ENCODE measurements around the gene OR13A1.
"Not testable (repeated sequence)": the region's sequence is repeated elsewhere in the genome, so short reads cannot be mapped to it uniquely, and the experiment has no call there.

The OR13A1 gene

GRCh38 chr10:45315508-45315907 lies at the start of gene OR13A1:
TSS of gene OR13A1 (minus strand) at chr10:45315608. CDS start at chr10:45304422, 11,186 bp downstream.
- H3K4me1 ChIP-seq (ENCODE audit: insufficient read depth, low read length) = no peaks in the 10 kb centered on the region
- H3K4me3 ChIP-seq (ENCODE audit: low read length) = no peak within 1 kb of the TSS
- no peaks in the 10 kb centered on the region for H3K36me3 ChIP-seq (ENCODE audit: insufficient read depth, low read depth, low read length)
- no peak within 1 kb of the TSS for H3K9ac ChIP-seq (ENCODE audit: low read depth, low read length)
- H3K27ac ChIP-seq (ENCODE audit: low read length) = no peak within 1 kb of the TSS
- peaks cover 17% of the 10 kb centered on the region; the same call in 1 of the 2 replicates for H3K9me3 ChIP-seq (ENCODE audit: insufficient read depth, low read depth, low read length)
- H3K27me3 ChIP-seq (ENCODE audit: insufficient read depth, low read length) = no peaks in the 10 kb centered on the region

- not testable (repeated sequence) for H3K36me3 ChIP-seq (ENCODE audit: insufficient read depth, low read depth, low read length); H3K27me3 ChIP-seq (ENCODE audit: insufficient read depth, low read length); H3K27ac ChIP-seq (ENCODE audit: low read length); H3K9ac ChIP-seq (ENCODE audit: low read depth, low read length); H3K9me3 ChIP-seq (ENCODE audit: insufficient read depth, low read depth, low read length); H3K4me1 ChIP-seq (ENCODE audit: insufficient read depth, low read length)
- peak overlapping the region; percentile 63; the same call in 1 of the 2 replicates for H3K4me3 ChIP-seq (ENCODE audit: low read length)
These were observed 46.8 kb upstream of the OR13A1 start for GRCh38 chr10:45361983-45362799.

- not testable (repeated sequence) for H3K9ac ChIP-seq (ENCODE audit: low read depth, low read length); H3K27ac ChIP-seq (ENCODE audit: low read length); H3K4me1 ChIP-seq (ENCODE audit: insufficient read depth, low read length); H3K36me3 ChIP-seq (ENCODE audit: insufficient read depth, low read depth, low read length); H3K9me3 ChIP-seq (ENCODE audit: insufficient read depth, low read depth, low read length); H3K27me3 ChIP-seq (ENCODE audit: insufficient read depth, low read length); H3K4me3 ChIP-seq (ENCODE audit: low read length)
These were observed 43.6 kb upstream of the OR13A1 start for GRCh38 chr10:45358961-45359360.

- no peaks in the 10 kb centered on the region for H3K27me3 ChIP-seq (ENCODE audit: insufficient read depth, low read length)
- peaks cover 4% of the 10 kb centered on the region; the same call in 1 of the 2 replicates for H3K4me1 ChIP-seq (ENCODE audit: insufficient read depth, low read length)
- H3K9me3 ChIP-seq (ENCODE audit: insufficient read depth, low read depth, low read length) = no peaks in the 10 kb centered on the region
- no peak overlapping the region for H3K9ac ChIP-seq (ENCODE audit: low read depth, low read length)
- H3K4me3 ChIP-seq (ENCODE audit: low read length) = no peak overlapping the region
- H3K36me3 ChIP-seq (ENCODE audit: insufficient read depth, low read depth, low read length) = no peaks in the 10 kb centered on the region
- H3K27ac ChIP-seq (ENCODE audit: low read length) = no peak overlapping the region
These were observed 40.1 kb upstream of the OR13A1 start for GRCh38 chr10:45355494-45355893.

GRCh38 chr10:45354261-45354660 lies 38.9 kb upstream of the OR13A1 start:
- Histone ChIP-seq H3K27ac (ENCODE audit: low read length) (no peak overlapping the region), H3K4me3 (ENCODE audit: low read length) (no peak overlapping the region), H3K27me3 (ENCODE audit: insufficient read depth, low read length) (no peaks in the 10 kb centered on the region), H3K4me1 (ENCODE audit: insufficient read depth, low read length) (peaks cover 4% of the 10 kb centered on the region; the same call in 1 of the 2 replicates), H3K9ac (ENCODE audit: low read depth, low read length) (no peak overlapping the region), H3K36me3 (ENCODE audit: insufficient read depth, low read depth, low read length) (no peaks in the 10 kb centered on the region), H3K9me3 (ENCODE audit: insufficient read depth, low read depth, low read length) (no peaks in the 10 kb centered on the region)

- no peaks in the 10 kb centered on the region for H3K27me3 ChIP-seq (ENCODE audit: insufficient read depth, low read length)
- H3K27ac ChIP-seq (ENCODE audit: low read length) = no peak overlapping the region
- H3K4me3 ChIP-seq (ENCODE audit: low read length) = no peak overlapping the region
- H3K4me1 ChIP-seq (ENCODE audit: insufficient read depth, low read length) = no peaks in the 10 kb centered on the region
- no peaks in the 10 kb centered on the region for H3K9me3 ChIP-seq (ENCODE audit: insufficient read depth, low read depth, low read length)
- H3K9ac ChIP-seq (ENCODE audit: low read depth, low read length) = no peak overlapping the region
- H3K36me3 ChIP-seq (ENCODE audit: insufficient read depth, low read depth, low read length) = no peaks in the 10 kb centered on the region
These were observed 37.8 kb upstream of the OR13A1 start for GRCh38 chr10:45353186-45353585.

- not testable (repeated sequence) for H3K9ac ChIP-seq (ENCODE audit: low read depth, low read length); H3K36me3 ChIP-seq (ENCODE audit: insufficient read depth, low read depth, low read length); H3K27me3 ChIP-seq (ENCODE audit: insufficient read depth, low read length); H3K27ac ChIP-seq (ENCODE audit: low read length); H3K9me3 ChIP-seq (ENCODE audit: insufficient read depth, low read depth, low read length); H3K4me3 ChIP-seq (ENCODE audit: low read length); H3K4me1 ChIP-seq (ENCODE audit: insufficient read depth, low read length)
These were observed 32.9 kb upstream of the OR13A1 start for GRCh38 chr10:45348196-45348765.

GRCh38 chr10:45347464-45347863 lies 32.1 kb upstream of the OR13A1 start:
- H3K4me3 ChIP-seq (ENCODE audit: low read length); H3K36me3 ChIP-seq (ENCODE audit: insufficient read depth, low read depth, low read length); H3K27ac ChIP-seq (ENCODE audit: low read length); H3K27me3 ChIP-seq (ENCODE audit: insufficient read depth, low read length); H3K9ac ChIP-seq (ENCODE audit: low read depth, low read length); H3K9me3 ChIP-seq (ENCODE audit: insufficient read depth, low read depth, low read length); H3K4me1 ChIP-seq (ENCODE audit: insufficient read depth, low read length): not testable (repeated sequence)

GRCh38 chr10:45346652-45347335 lies 31.4 kb upstream of the OR13A1 start:
- H3K9me3 ChIP-seq (ENCODE audit: insufficient read depth, low read depth, low read length); H3K36me3 ChIP-seq (ENCODE audit: insufficient read depth, low read depth, low read length); H3K4me1 ChIP-seq (ENCODE audit: insufficient read depth, low read length); H3K27ac ChIP-seq (ENCODE audit: low read length); H3K9ac ChIP-seq (ENCODE audit: low read depth, low read length); H3K27me3 ChIP-seq (ENCODE audit: insufficient read depth, low read length); H3K4me3 ChIP-seq (ENCODE audit: low read length): not testable (repeated sequence)

GRCh38 chr10:45340420-45340819 lies 25.0 kb upstream of the OR13A1 start:
- not testable (repeated sequence) for H3K27me3 ChIP-seq (ENCODE audit: insufficient read depth, low read length); H3K9ac ChIP-seq (ENCODE audit: low read depth, low read length); H3K36me3 ChIP-seq (ENCODE audit: insufficient read depth, low read depth, low read length); H3K4me1 ChIP-seq (ENCODE audit: insufficient read depth, low read length); H3K4me3 ChIP-seq (ENCODE audit: low read length); H3K27ac ChIP-seq (ENCODE audit: low read length)
- peaks cover 11% of the 10 kb centered on the region for H3K9me3 ChIP-seq (ENCODE audit: insufficient read depth, low read depth, low read length)

GRCh38 chr10:45339894-45340293 lies 24.5 kb upstream of the OR13A1 start:
- Histone ChIP-seq H3K4me1 (ENCODE audit: insufficient read depth, low read length) (no peaks in the 10 kb centered on the region), H3K36me3 (ENCODE audit: insufficient read depth, low read depth, low read length) (no peaks in the 10 kb centered on the region), H3K4me3 (ENCODE audit: low read length) (no peak overlapping the region), H3K27ac (ENCODE audit: low read length) (no peak overlapping the region), H3K9ac (ENCODE audit: low read depth, low read length) (no peak overlapping the region), H3K9me3 (ENCODE audit: insufficient read depth, low read depth, low read length) (peaks cover 11% of the 10 kb centered on the region), H3K27me3 (ENCODE audit: insufficient read depth, low read length) (no peaks in the 10 kb centered on the region)

GRCh38 chr10:45331824-45332223 lies 16.4 kb upstream of the OR13A1 start:
- not testable (repeated sequence) for H3K27me3 ChIP-seq (ENCODE audit: insufficient read depth, low read length); H3K4me3 ChIP-seq (ENCODE audit: low read length); H3K9me3 ChIP-seq (ENCODE audit: insufficient read depth, low read depth, low read length); H3K36me3 ChIP-seq (ENCODE audit: insufficient read depth, low read depth, low read length); H3K4me1 ChIP-seq (ENCODE audit: insufficient read depth, low read length); H3K27ac ChIP-seq (ENCODE audit: low read length); H3K9ac ChIP-seq (ENCODE audit: low read depth, low read length)

Measured in iPS-20b (cell line).